HG03135 (cell line): Measurements from ENCODE around the gene ABHD17C.

Experiments
- ATAC-seq: cut with Tn5 transposase; IDR thresholded peaks from one replicate; pipeline ENCODE4 v1.9.1; 2021; ENCODE audit warnings: mild to moderate bottlenecking, moderate library complexity; ENCODE audit not compliant: unreplicated experiment

Gene ABHD17C

DNA sequence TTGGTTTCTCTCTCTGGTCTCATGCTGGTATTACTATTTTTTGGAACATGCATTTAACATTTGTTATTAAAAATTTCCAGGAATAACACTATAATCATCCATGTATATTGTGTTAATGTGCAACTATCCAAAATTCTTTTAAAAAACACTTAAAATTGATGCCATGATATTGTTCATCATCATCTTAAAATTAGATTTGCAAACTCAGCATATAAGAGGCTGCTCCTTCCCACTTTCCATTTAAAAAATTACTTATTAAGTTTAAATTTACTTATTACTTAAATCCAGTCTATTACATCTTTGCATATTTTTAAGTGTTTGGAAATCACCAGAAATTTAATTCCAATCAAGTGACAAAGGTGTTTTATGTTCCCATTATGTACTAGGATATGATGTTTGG lies 5.8 kb upstream of the ABHD17C start:
- ATAC-seq = no peak

- no peak for ATAC-seq
Observed at GRCh38 chr15:80689716-80690115, 5.4 kb upstream of the ABHD17C start.

DNA sequence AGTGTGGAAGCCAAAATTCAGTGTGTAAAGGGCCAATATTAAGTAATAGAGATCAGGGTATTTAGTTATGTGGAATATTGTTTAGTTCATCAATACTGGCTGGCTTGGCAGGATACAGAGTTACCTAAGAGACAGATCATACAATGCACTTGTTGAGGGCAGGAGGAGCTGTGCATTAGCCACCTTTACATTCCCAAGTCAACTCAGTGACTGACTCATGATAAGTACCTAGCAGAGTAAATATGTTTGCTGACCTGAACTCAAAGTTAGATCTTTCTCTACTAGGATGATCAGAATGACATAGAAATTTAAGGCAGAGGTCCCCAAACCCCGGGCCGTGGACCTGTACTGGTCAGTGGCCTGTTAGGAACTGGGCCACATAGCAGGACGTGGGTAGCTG lies 3.5 kb upstream of the ABHD17C start:
- no peak for ATAC-seq

DNA sequence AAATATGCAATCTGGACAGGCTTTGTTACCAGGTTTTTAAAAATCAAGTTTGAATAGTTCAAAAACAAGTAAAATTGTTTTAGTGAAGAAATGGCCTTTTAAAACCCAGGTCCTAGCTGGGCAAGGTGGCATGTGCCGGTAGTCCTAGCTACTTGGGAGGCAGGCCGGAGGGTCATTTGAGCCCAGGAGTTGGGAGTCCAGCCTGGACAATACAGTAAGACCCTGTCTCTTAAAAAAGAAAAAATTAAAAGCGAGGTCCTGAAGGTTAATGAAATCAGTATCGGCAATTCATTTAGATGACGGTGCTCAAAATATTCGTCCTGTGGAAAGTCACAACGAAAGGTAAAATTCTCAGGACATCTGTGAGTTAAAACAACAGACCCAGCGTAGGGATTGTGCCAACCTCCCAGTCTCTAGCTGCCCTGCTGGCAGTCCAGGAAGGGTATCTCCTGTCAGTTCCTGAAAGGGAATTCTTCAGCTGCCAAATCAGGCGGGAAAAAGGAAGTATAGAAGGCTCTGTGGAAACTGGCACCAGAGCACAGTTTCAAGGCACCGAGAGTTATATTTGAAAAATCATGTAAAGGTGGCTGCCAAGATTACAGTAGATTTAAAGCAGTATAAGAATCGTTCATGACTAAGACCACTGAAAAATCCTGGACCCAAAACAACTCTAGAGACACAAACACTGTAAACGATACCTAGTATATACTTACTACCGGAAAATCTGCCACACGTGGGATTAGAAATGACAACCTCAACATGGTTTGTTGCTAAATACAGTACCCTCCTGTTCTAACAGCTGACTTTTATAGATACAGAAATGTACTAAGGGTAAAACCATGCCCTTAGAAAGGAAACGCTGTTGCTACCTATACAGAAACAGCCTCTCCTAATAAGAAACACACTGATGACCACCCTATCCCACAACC lies 1.2 kb upstream of the ABHD17C start:
- ATAC-seq = peak; percentile 18

- ATAC-seq = peak; percentile 41
Observed at GRCh38 chr15:80694611-80695098, 455 bp upstream of the ABHD17C start.

- peak; percentile 20 for ATAC-seq
Observed at GRCh38 chr15:80695911-80696661, 976 bp downstream of the ABHD17C start.

- no peak for ATAC-seq
Observed at GRCh38 chr15:80697075-80697685, 2.1 kb downstream of the ABHD17C start.

DNA sequence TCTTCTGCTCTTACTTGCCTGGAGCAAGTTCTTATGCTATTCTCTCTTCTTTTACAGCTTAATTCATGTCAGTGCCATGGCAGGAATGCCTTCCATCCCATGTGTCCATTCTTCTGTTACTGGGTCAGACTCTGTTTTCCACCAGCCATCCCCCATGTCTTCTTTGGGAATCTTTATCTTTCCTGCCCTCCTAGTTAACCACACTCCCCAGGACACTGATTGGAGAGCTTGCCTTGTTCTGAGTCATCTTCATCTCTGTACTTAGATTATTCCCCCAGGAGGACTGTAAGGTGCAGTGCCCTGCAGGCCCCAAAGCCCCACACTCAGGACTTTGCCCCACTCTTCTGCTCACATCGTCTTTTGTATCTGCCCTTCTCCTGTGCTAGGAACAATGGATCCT lies 3.6 kb downstream of the ABHD17C start:
- no peak for ATAC-seq

DNA sequence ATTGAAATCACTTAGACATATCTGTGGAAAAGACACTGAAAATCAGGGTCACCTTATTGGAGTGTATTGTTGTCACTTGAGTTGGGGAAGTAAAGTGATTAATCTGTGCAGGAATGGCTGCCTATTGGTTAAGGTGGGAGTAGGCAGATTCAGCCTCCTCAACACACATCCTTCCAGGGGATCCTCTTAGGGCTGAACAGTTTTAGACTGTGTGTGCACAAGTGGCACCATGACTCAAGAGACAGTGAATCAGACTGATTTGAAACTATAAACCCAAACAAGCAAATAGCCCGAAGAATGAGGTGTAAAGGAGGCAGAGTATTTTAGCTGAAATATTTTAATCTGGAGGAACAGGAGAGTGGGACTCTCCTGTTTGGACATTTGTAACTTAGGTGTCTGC lies 4.9 kb downstream of the ABHD17C start:
- ATAC-seq = no peak

DNA sequence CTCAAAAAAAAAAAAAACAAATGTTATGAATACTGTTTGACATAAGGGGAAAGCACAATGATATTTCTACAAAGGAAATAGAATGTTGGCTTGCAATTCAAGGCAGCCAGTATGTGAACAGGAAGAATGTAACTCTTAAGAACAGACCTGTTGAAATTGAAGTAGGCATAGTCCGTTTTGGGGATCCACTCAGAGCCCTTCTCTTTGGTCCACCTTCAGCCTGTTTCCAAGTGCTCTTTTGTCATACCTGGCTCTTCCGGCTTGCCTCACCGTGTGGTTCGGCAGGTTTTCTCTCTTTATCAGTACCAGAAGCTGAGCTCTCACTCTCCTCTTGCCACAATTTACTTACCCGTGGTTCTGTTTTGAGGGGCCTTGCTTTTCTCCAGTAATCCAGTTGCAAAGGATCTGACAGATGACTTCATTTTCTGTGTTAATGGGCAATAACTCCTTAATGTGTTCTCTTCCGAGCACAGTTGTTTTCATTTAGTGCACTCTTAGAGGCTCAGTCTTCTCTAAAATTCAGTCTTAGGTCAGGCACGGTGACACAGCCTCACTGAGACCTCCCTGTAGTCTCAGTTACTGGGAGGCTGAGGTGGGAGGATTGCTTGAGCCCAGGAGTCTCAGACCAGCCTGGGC lies 6.7 kb downstream of the ABHD17C start:
- ATAC-seq = no peak

DNA sequence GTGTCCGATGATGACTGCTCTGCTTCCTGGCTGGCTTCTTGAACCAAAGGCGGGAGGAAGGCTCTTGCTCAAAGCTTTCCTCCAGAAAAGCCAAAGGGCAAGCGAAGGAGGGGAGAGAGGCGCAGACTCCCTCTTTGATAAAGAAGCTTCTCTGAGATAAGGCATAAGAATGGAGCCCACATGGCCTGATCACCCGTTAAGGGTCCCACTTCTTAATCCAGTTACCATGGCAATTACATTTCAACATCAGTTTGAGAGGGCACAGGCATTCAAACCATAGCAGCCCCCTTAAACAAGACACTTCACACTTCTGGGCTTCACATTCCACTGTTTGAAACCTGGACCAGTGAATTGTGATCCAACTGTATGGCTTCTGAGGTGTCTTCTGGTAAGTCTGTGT lies 8.0 kb downstream of the ABHD17C start:
- no peak for ATAC-seq

GRCh38 chr15:80703965-80704364 lies 8.9 kb downstream of the ABHD17C start:
- no peak for ATAC-seq

- ATAC-seq = no peak
Observed at GRCh38 chr15:80706161-80706560, 11.1 kb downstream of the ABHD17C start.

DNA sequence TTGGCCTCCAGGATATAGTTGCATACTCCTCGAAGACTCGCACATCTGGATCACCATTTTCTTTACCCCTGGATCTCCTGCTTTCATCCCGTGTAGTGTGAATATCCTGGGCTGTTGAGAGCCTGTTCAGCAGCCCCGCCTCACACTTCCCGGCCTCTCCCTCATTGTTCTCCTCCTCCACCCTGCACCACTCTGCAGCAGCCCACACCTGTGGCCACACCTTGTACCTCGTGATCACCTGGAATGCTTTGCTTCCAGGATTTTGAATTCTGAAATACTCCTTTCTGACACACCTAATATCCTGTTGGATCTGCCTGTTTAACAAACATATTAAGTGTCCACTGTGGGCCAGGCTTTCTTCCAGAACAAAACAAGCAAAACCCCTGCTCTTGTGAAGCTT lies 14.4 kb downstream of the ABHD17C start:
- no peak for ATAC-seq

- ATAC-seq = no peak
Observed at GRCh38 chr15:80710635-80711554, 15.8 kb downstream of the ABHD17C start.

DNA sequence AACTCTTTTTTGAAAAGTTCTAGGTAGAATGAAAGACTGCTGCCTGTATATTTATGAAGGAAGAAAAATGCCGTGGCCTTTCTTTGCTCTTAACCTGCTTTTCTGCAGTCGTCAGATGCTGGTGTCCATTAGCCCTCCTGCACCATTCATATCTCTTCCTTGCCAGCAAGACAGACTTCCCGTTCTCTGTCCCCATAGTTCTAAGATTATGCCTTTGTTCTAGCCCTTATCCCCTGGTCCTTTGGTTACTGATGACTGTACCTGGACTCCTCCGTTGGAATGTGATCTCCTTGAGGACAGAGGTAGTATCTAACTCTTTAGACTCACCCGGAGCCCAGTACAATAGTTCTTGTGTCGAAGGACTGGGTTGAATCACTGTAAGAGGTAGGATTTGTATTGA lies 16.8 kb downstream of the ABHD17C start:
- no peak for ATAC-seq

DNA sequence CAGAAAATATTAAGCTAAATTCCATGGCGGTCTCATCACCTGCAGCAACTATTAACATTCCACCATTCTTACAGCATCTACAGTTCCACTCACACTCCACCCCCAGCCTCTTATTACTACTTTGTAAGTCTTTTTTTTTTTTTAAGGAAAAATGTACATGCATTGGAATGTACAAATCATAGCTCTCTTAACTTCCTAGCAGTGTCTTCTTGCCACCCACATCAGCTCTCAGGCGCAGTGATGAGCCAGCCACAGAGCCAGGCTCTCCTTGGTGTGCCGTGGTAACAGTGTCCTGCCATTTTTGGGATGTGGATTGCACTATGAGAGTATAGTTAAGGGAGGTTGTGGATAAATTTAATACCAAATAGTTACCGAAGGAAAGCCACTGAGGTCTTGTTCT lies 17.8 kb downstream of the ABHD17C start:
- ATAC-seq = no peak

- no peak for ATAC-seq
Observed at GRCh38 chr15:80721476-80721875, 26.4 kb downstream of the ABHD17C start.

GRCh38 chr15:80722811-80723210 lies 27.7 kb downstream of the ABHD17C start:
- no peak for ATAC-seq

- ATAC-seq = no peak
Observed at GRCh38 chr15:80727196-80727595, 32.1 kb downstream of the ABHD17C start.
